Gastroesophageal sphincter (tissue), 4 donors: ENCODE results near the gene TMEM134. TPM values are rescaled to one million over a fixed set of nuclear protein-coding genes. Genes with fewer than 3 reads are reported as not detected.

Experiments
- ATAC-seq: fragments of 150-250 bp; one replicate; pipeline ENCODE4 v1.9.1; 2016; ENCODE audit warnings: mild to moderate bottlenecking, moderate library complexity
- H3K27ac ChIP-seq, 4 donors: fragments of 200-600 bp; sonication (generic) in 3 of 4; 1 replicate in 3 of 4; 2 replicates in 1 of 4; pipeline ENCODE4 v1.5.1; 2016 to 2019
- H3K27me3 ChIP-seq: fragments of 200-600 bp; sonication (generic); one replicate; pipeline ENCODE4 v1.5.1; 2019
- H3K36me3 ChIP-seq, 2 donors: fragments of 200-600 bp; sonication (generic); one replicate each; pipeline ENCODE4 v1.5.1; 2019; ENCODE audit warnings: control low read depth in 1 of 2
- H3K4me1 ChIP-seq, 3 donors: fragments of 200-600 bp; sonication (generic); 1 replicate in 2 of 3; 2 replicates in 1 of 3; pipeline ENCODE4 v1.5.1; 2016 to 2019; ENCODE audit warnings: control low read depth in 2 of 3
- H3K4me3 ChIP-seq, 2 donors: fragments of 200-600 bp; sonication (generic); one replicate each; pipeline ENCODE4 v1.5.1; 2019; ENCODE audit warnings: mild to moderate bottlenecking in 1 of 2, moderate library complexity in 1 of 2
- H3K9me3 ChIP-seq, 3 donors: fragments of 200-600 bp; sonication (generic); one replicate each; pipeline ENCODE4 v1.5.1; 2017 to 2019; ENCODE audit warnings: control low read depth in 2 of 3
- CTCF ChIP-seq, 4 experiments: fragments of 200-600 bp in 2 of 4; fragments of 450-650 bp in 2 of 4; sonication (generic) in 1 of 4; IDR thresholded peaks; one replicate each; pipeline ENCODE4 v1.5.1; 2017 to 2019; ENCODE audit warnings: antibody characterized with exemption in 4 of 4, mild to moderate bottlenecking in 2 of 4, moderate library complexity in 2 of 4
- EP300 ChIP-seq: sonication (generic); formaldehyde crosslinking; IDR thresholded peaks from one replicate; pipeline ENCODE4 v1.6.1; 2017; ENCODE audit warnings: antibody characterized with exemption, mild to moderate bottlenecking
- POLR2A ChIP-seq, 2 donors: fragments of 450-650 bp; IDR thresholded peaks; one replicate each; pipeline ENCODE4 v1.6.1; 2017; ENCODE audit warnings: antibody characterized with exemption in 2 of 2, mild to moderate bottlenecking in 2 of 2, moderate library complexity in 1 of 2
- POLR2AphosphoS5 ChIP-seq: sonication (generic); formaldehyde crosslinking; IDR thresholded peaks from one replicate; pipeline ENCODE4 v1.6.1; 2017; ENCODE audit warnings: antibody characterized with exemption
- WGBS, 2 donors: methylation state at CpG; one replicate each; pipeline ENCODE4 v1.1.5; 2018; ENCODE audit warnings: low coverage in 1 of 2; 5-methylcytosine and 5-hydroxymethylcytosine counted together
- total RNA-seq, 4 donors: library from RNA; depleted of rRNA; stranded (reverse); fragments of >200 nt; gene quantifications; one replicate each; pipeline ENCODE4 v1.1.0, GENCODE V29; 2016

TMEM134 gene
- total RNA-seq, 4 donors from 2014 or later = 22.2 to 35.2 (median 32.5) TPM

GRCh38 chr11:67470337-67471002, 1.4 kb upstream of the TMEM134 start:
- peaks cover 0 to 40% (median 15%) of the 10 kb centered on the region in 3 donors for H3K4me1 ChIP-seq
- no peaks in the 10 kb centered on the region for H3K27me3 ChIP-seq
- TF ChIP-seq POLR2A (IDR thresholded peaks at IDR 0.05) = no peak
- no peak for TF ChIP-seq POLR2AphosphoS5
- TF ChIP-seq CTCF (IDR thresholded peaks at IDR 0.05) = no peak
- TF ChIP-seq EP300 = no peak
- H3K4me3 ChIP-seq = no peak overlapping the region
- ATAC-seq = no peak
- no peak overlapping the region for H3K27ac ChIP-seq
- WGBS, 2 donors = 57 to 72% methylated on average over 5 to 8 of the region's 8 CpGs
- peaks cover 0 to 4% of the 10 kb centered on the region in 2 donors for H3K36me3 ChIP-seq
- H3K9me3 ChIP-seq = no peaks in the 10 kb centered on the region

- peaks cover 0 to 51% (median 15%) of the 10 kb centered on the region in 3 donors for H3K4me1 ChIP-seq
- no peak for ATAC-seq
- TF ChIP-seq CTCF (IDR thresholded peaks at IDR 0.05) (no peak), POLR2AphosphoS5 (no peak), POLR2A (IDR thresholded peaks at IDR 0.05) (no peak), EP300 (no peak)
- no peaks in the 10 kb centered on the region for H3K27me3 ChIP-seq
- H3K36me3 ChIP-seq = peaks cover 0 to 4% of the 10 kb centered on the region in 2 donors
- peak overlapping the region; percentile 77 to 90 (median 88) for H3K27ac ChIP-seq
- WGBS, 2 donors = 0 to 4% methylated on average over 2 to 8 of the region's 9 CpGs
- peak overlapping the region; percentile 61 to 84 for H3K4me3 ChIP-seq
- no peaks in the 10 kb centered on the region for H3K9me3 ChIP-seq
Observed at GRCh38 chr11:67469508-67469811, 409 bp upstream of the TMEM134 start.

- Histone ChIP-seq H3K9me3 (no peaks in the 10 kb centered on the region), H3K4me3 (peak overlapping the region; percentile 61 to 84), H3K27me3 (no peaks in the 10 kb centered on the region), H3K4me1 (peaks cover 0 to 60% (median 23%) of the 10 kb centered on the region in 3 donors), H3K36me3 (peaks cover 0 to 4% of the 10 kb centered on the region in 2 donors), H3K27ac (peak overlapping the region; percentile 16 to 90 (median 88))
- no peak for TF ChIP-seq POLR2AphosphoS5
- no peak for TF ChIP-seq CTCF (IDR thresholded peaks at IDR 0.05)
- no peak for TF ChIP-seq POLR2A (IDR thresholded peaks at IDR 0.05)
- TF ChIP-seq EP300 = no peak
- WGBS, 2 donors = 7% methylated on average over 3 of the region's 6 CpGs; no CpG with 5 or more reads in 1 of the 2 donors
- no peak for ATAC-seq
Observed at GRCh38 chr11:67468456-67468758, 644 bp downstream of the TMEM134 start.

GRCh38 chr11:67468056-67468455, 995 bp downstream of the TMEM134 start:
- peaks cover 0 to 60% (median 23%) of the 10 kb centered on the region in 3 donors for H3K4me1 ChIP-seq
- ATAC-seq = no peak

More at GRCh38 chr11:67468056-67468455, 995 bp downstream of the TMEM134 start:
- WGBS, 2 donors = 10% methylated on average over 2 of the region's 5 CpGs; no CpG with 5 or more reads in 1 of the 2 donors
- peaks cover 0 to 4% of the 10 kb centered on the region in 2 donors for H3K36me3 ChIP-seq
- peak overlapping the region in 3 of 4 donors; percentile 88 to 90 (median 88) for H3K27ac ChIP-seq
- peak overlapping the region; percentile 61 to 84 for H3K4me3 ChIP-seq
- no peaks in the 10 kb centered on the region for H3K9me3 ChIP-seq
- H3K27me3 ChIP-seq = no peaks in the 10 kb centered on the region
- TF ChIP-seq EP300 (no peak), POLR2AphosphoS5 (no peak), CTCF (IDR thresholded peaks at IDR 0.05) (no peak)
